Medulla oblongata (tissue), 1 donor: ENCODE results near the gene ACR.

Experiments
- DNase-seq: peaks from one replicate; pipeline ENCODE4 v3.0.0-alpha.2; 2015; ENCODE audit errors: extremely low spot score

The ACR gene

DNA sequence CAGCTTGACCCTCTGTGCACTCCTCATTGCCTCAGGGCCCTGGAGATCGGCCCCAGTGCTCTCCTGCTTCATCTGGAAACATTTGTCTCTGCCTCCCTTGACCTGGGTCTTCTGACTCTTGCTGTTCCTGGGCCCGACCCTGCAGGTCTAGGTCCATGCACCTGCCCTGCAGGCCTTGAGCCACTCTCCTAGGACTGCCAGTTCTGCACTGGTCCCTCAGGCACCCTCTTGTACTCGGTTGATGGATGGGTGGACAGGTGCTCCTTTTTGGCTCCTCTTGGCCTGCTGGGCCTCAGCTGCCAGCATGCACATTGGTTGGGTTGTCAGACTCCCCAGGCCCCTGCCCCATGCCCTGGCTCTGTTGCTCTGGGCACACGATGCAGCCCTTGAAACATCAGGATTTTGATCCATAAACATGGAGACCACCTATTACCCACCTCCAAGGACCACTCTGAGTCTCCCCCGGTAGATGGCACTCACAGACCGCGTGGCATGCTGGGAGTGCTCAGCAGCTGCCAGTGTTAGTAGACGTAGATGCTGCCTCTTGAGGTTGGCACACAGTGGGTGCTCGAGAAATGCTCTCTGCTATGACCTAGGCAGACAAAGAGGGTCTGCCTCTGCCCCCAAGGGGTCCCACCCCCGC, 20.2 kb upstream of the ACR start:
- peak; percentile 34 for DNase-seq

DNA sequence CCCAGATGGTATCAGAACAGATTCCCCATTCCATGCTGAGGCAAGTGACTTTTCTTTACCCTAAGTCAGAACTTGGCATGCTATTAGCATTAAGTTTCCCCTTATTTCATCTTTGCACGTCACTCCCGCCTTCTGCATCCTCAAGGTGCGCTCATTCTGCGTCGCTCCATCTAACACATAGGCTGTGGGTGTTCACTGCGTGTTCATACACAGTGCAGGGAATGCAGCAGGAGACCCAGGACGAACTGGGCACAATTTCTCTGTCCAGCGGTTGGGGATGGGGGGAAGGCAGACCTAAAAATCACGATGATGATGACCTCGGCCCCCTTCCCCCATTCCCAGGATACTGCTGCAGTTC, 19.7 kb upstream of the ACR start:
- no peak for DNase-seq

DNA sequence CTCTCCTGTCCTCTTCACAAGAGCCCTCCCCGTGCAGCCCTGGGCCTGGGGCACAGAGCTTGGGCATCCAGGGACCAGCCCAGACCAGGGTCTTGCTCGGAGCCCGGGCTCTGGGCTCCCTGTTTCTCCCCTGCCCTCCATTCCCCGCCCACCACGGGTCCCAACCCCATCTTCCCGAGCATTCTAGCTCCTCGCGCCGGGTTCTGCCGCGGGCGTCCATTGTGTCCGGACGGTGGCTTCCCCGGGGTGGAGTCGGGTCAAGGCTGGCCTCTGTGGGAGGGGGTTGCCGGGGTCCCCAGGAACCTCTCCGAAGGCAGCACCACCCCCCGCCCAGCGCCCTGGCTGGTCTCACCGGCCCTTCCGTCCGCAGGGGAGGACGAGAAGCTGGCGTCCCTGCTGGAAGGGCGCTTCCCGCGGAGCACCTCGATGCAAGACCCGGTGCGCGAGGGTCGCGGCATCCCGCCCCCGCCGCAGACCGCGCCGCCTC, 18.1 kb upstream of the ACR start:
- DNase-seq, result no peak

DNA sequence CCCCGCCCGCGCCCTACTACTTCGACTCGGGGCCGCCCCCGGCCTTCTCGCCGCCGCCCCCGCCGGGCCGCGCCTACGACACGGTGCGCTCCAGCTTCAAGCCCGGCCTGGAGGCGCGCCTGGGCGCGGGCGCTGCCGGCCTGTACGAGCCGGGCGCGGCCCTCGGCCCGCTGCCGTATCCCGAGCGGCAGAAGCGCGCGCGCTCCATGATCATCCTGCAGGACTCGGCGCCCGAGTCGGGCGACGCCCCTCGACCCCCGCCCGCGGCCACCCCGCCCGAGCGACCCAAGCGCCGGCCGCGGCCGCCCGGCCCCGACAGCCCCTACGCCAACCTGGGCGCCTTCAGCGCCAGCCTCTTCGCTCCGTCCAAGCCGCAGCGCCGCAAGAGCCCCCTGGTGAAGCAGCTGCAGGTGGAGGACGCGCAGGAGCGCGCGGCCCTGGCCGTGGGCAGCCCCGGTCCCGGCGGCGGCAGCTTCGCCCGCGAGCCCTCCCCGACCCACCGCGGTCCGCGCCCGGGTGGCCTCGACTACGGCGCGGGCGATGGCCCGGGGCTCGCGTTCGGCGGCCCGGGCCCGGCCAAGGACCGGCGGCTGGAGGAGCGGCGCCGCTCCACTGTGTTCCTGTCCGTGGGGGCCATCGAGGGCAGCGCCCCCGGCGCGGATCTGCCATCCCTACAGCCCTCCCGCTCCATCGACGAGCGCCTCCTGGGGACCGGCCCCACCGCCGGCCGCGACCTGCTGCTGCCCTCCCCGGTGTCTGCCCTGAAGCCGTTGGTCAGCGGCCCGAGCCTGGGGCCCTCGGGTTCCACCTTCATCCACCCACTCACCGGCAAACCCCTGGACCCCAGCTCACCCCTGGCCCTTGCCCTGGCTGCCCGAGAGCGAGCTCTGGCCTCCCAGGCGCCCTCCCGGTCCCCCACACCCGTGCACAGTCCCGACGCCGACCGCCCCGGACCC, 17.4 kb upstream of the ACR start:
- no peak for DNase-seq

DNA sequence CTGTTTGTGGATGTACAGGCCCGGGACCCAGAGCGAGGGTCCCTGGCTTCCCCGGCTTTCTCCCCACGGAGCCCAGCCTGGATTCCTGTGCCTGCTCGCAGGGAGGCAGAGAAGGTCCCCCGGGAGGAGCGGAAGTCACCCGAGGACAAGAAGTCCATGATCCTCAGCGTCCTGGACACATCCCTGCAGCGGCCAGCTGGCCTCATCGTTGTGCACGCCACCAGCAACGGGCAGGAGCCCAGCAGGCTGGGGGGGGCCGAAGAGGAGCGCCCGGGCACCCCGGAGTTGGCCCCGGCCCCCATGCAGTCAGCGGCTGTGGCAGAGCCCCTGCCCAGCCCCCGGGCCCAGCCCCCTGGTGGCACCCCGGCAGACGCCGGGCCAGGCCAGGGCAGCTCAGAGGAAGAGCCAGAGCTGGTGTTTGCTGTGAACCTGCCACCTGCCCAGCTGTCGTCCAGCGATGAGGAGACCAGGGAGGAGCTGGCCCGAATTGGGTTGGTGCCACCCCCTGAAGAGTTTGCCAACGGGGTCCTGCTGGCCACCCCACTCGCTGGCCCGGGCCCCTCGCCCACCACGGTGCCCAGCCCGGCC, 16.7 kb upstream of the ACR start:
- no peak for DNase-seq

GRCh38 chr22:50722048-50722701, 15.8 kb upstream of the ACR start:
- no peak for DNase-seq

DNA sequence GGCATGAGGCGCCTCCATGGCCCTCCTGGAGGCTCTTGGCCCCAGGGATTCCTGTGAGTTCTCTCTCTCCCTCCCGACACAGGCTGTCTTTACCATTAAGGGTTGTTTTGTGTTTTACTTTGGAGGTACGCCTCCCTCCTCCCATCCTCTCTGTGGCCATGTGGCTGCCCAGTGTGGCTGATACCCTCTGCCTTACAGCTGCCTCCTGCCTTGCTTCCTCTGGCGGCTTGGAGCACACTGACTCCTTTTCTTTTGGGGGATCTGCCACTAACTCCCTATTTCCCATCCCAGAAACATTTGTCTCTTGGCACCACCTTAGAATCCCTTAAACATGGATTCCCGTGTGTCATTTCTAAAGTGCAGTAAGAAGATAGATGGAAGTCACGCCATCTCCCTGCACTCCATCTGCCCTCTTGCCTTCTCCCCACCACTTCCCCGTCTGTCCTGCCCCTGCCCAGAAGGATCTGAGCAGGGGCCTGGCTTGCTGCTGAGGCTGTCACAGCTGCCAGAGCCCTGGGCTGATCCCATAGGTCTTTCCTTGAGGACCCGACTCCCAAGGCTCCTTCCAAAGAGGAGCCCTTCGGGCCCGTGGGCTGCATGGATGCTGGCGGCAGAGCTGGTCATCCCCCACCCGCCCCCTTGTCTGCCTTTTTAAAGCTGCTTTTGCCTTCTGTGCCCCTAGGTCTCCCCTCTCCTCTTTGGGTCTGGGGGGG, 15.1 kb upstream of the ACR start:
- DNase-seq, result no peak

GRCh38 chr22:50723991-50724390, 14.0 kb upstream of the ACR start:
- no peak for DNase-seq

DNA sequence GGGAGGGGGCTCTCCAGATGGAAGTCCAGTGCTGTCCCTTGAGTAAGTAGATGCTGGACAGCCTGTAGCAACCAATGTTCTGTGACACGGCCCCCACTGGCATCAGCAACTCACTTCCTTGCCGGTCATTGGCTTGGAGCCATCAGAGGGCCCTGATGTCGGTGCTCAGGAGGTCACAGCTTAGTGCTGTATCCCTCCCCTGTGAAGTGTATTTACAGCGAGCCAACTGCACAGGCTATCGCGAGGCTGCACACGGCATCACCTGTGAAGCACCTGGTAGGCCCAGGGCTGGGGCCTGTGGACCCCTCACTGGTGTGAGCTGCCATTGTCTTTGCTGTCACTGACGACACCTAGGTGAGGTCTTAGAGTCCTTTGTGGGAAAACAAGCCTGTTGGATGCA, 13.4 kb upstream of the ACR start:
- no peak for DNase-seq

- no peak for DNase-seq
Observed at GRCh38 chr22:50725597-50725996, 12.4 kb upstream of the ACR start.

GRCh38 chr22:50726643-50727340, 11.2 kb upstream of the ACR start:
- no peak for DNase-seq

DNA sequence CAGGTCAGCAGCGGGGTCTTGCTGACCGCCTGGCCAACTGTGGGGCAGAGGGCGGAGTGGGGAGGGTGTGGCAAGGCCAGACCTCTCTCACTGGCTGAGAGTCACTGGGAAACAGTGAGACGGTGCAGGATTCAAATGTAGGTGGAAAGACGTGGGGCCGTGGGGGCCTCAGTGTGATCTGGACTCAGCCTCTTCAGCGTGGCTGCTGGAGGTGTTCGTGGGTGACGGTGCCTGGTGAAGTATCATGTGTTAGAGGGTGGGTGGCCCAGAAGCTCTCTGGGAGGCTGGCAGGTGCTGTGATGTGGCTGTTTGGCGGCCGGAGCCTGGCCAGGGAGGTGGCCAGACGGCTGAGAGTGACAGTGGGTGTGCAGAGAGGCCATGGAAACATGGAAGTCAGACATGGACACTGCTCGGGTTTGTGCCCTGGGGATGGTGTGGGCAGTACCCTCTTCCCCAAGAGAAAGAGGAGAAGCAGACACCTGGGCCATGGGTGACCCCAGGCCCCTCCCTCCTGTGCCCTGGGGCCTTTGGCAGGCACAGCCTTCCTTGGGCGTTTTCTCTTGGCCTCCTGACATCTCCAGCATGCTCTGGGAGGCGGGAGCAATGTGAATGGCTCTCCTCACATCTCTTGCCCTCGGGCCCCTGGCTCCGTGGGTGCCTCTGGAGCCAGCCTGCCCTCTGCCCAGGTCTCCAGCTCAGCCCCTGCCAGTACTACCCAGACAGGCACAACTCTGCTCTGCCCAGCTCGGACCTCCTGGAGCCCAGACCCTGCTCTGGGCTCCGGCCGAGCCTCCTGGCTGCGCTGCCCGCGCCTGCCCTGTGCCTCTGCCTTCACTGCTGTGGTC, 10.1 kb upstream of the ACR start:
- DNase-seq, result no peak

- no peak for DNase-seq
Observed at GRCh38 chr22:50728523-50728931, 9.5 kb upstream of the ACR start.

DNA sequence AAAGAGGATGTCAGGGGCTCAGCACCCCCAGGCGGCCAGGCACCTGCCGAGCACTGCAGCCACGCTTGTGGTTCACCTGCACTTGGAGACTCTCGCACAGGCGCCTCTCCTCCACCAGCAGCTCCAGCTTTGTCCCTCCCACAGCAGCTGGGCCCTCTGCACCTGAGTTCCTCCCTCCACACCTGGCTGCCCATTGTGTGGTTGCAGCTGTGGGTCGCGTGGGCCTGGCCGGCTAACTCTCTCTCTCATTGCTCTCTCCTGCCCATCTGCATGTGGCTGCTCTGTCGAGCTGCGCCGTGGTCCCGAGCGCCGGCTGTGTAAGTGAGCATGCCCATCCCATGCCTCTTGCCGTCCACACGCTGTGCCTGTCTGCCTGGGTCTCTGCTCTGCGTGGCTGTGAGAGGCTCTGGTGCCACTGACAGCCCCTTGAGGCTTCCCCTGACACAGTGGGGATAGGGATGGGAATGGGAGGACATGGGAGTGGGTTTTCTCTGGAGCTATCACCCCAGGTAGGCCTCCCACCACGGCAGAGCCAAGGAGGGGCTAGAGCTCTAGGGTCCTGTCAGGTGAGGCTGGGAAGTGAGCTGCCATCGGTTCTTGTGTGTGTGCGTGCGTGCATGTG, 8.5 kb upstream of the ACR start:
- DNase-seq, result no peak

GRCh38 chr22:50730013-50730891, 7.8 kb upstream of the ACR start:
- no peak for DNase-seq

- no peak for DNase-seq
Observed at GRCh38 chr22:50730941-50731661, 6.9 kb upstream of the ACR start.

- peak; percentile 62 for DNase-seq
Observed at GRCh38 chr22:50731811-50732624, 6.0 kb upstream of the ACR start.
